Globus pallidus (tissue), 1 donor: ENCODE results near the gene MC4R.

Experiments
- DNase-seq: peaks from one replicate; pipeline ENCODE4 v3.0.0-alpha.2; 2015; ENCODE audit warnings: low spot score

The MC4R gene

GRCh38 chr18:60327880-60328279 is 44.7 kb downstream of the MC4R start:
- no peak for DNase-seq

DNA sequence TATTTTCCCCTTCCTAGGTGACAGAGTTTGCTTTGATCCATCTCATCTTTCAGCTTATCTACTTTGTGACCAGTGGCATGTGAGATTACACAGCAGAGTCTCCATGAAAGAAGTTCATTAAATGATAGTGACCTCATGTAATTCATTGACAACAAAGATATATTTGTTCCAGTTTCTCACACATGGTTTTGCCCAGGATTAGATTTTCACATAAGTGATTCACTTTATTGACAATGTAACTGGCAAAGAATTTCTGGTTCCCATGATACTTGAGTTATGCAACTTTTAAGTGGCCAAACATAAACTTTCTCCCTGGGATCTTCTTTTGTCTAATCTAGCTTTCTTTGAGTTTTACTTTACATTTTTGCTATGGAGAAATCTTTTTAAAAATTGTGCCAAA is 50.0 kb downstream of the MC4R start:
- no peak for DNase-seq
